NT2/D1 (cell line): ENCODE results near the gene PRRC2A.

Source experiments
- SUZ12 ChIP-seq: IDR thresholded peaks from 2 replicates; pipeline ENCODE4 v1.6.1; 2011; ENCODE audit not compliant: insufficient read length, insufficient read depth; ENCODE audit errors: extremely low read depth
- YY1 ChIP-seq: IDR thresholded peaks from 2 replicates; pipeline ENCODE4 v1.6.1; 2011; ENCODE audit not compliant: insufficient read length, insufficient read depth
- ZNF274 ChIP-seq: IDR thresholded peaks from 2 replicates; pipeline ENCODE4 v1.6.1; 2011; ENCODE audit warnings: mild to moderate bottlenecking, low read depth, low read length

- TF ChIP-seq ZNF274 (no peak), YY1 (no peak), SUZ12 (no peak)
These were observed 42.1 kb upstream of the PRRC2A start for GRCh38 chr6:31578184-31579118.
